Common myeloid progenitor, CD34-positive (primary cell): Measurements from ENCODE around the gene PAPOLB.

Experiments
- CTCF ChIA-PET: fragments of 350-600 bp; sonication (Branson Sonifier 250); formaldehyde crosslinking; loops from one replicate; lab custom pipeline; 2021; ENCODE audit warnings: antibody characterized with exemption; lab: Charles Lee
- POLR2A ChIA-PET: fragments of 350-600 bp; sonication (Branson Sonifier 250); formaldehyde crosslinking; loops from one replicate; lab custom pipeline; 2021; ENCODE audit warnings: antibody characterized with exemption; lab: Charles Lee
- DNase-seq, 3 donors: peaks; one replicate each; pipeline versions ENCODE4 v3.0.0 to v3.0.0-alpha.2; 2013
- H3K27ac ChIP-seq, 2 experiments: 1 replicate in 1 of 2; 2 replicates in 1 of 2; pipeline ENCODE4 v1.7.0; 2013; ENCODE audit warnings: inconsistent platforms in 2 of 2, low read length in 2 of 2, mild to moderate bottlenecking in 2 of 2, low read depth in 1 of 2, moderate library complexity in 1 of 2; ENCODE audit not compliant: severe bottlenecking in 2 of 2, insufficient read depth in 1 of 2, poor library complexity in 1 of 2
- H3K27me3 ChIP-seq, 5 experiments: replicated peaks in 2 of 5; 1 replicate in 3 of 5; 2 replicates in 2 of 5; pipeline versions ENCODE4 v1.6.1 to v1.7.0; 2013; ENCODE audit warnings: low read length in 4 of 5, mild to moderate bottlenecking in 2 of 5, moderate library complexity in 2 of 5, inconsistent platforms in 1 of 5; ENCODE audit not compliant: insufficient read depth in 5 of 5, control insufficient read depth in 4 of 5
- H3K36me3 ChIP-seq, 4 experiments: 1 replicate in 2 of 4; 2 replicates in 2 of 4; pipeline versions ENCODE4 v1.6.1 to v1.7.0; 2013; ENCODE audit warnings: low read length in 3 of 4, control low read depth in 1 of 4, mild to moderate bottlenecking in 1 of 4; ENCODE audit not compliant: control insufficient read depth in 4 of 4, insufficient read depth in 4 of 4
- H3K4me1 ChIP-seq, 4 experiments: 1 replicate in 3 of 4; 2 replicates in 1 of 4; pipeline versions ENCODE4 v1.6.1 to v1.7.1; 2013; ENCODE audit warnings: low read length in 3 of 4, mild to moderate bottlenecking in 3 of 4, control low read depth in 1 of 4, inconsistent platforms in 1 of 4, moderate library complexity in 1 of 4; ENCODE audit not compliant: control insufficient read depth in 4 of 4, insufficient read depth in 4 of 4; ENCODE audit errors: control extremely low read depth in 1 of 4
- H3K4me3 ChIP-seq, 7 experiments: 1 replicate in 4 of 7; 2 replicates in 3 of 7; pipeline versions ENCODE4 v1.5.1 to v1.7.0; 2013; ENCODE audit warnings: mild to moderate bottlenecking in 7 of 7, low read length in 6 of 7, moderate library complexity in 6 of 7, inconsistent platforms in 2 of 7, low read depth in 2 of 7, control low read depth in 1 of 7; ENCODE audit not compliant: insufficient read depth in 4 of 7, control insufficient read depth in 1 of 7; ENCODE audit errors: extremely low read depth in 1 of 7
- H3K9me3 ChIP-seq, 5 experiments: 1 replicate in 4 of 5; 2 replicates in 1 of 5; pipeline versions ENCODE4 v1.6.1 to v1.7.1; 2013; ENCODE audit warnings: low read length in 4 of 5, mild to moderate bottlenecking in 2 of 5, inconsistent platforms in 1 of 5, low read depth in 1 of 5, moderate library complexity in 1 of 5; ENCODE audit not compliant: control insufficient read depth in 4 of 5, insufficient read depth in 2 of 5; ENCODE audit errors: control extremely low read depth in 1 of 5
- WGBS: methylation state at CpG from one replicate; pipeline ENCODE4 v1.1.5; 2013; ENCODE audit not compliant: insufficient coverage; 5-methylcytosine and 5-hydroxymethylcytosine counted together

Gene PAPOLB

GRCh38 chr7:4822677-4823076 is 39.2 kb downstream of the PAPOLB start:
- no peak for DNase-seq
- no peaks in the 10 kb centered on the region for H3K36me3 ChIP-seq
- POLR2A ChIA-PET: no interaction called here
- 95% methylated on average over 6 of the region's 9 CpGs for WGBS
- CTCF ChIA-PET: interaction anchor here (0.8 to 2.1 kb wide), 7 partner anchors 8 to 264 kb away, joined by 3 to 11 read pairs (median 5); no protein-coding TSS in a partner anchor
- H3K4me1 ChIP-seq: peaks cover 0 to 10% (median 3%) of the 10 kb centered on the region in 4 experiments
- no peaks in the 10 kb centered on the region for H3K27me3 ChIP-seq
- no peaks in the 10 kb centered on the region for H3K9me3 ChIP-seq
- H3K27ac ChIP-seq: no peak overlapping the region
- no peak overlapping the region for H3K4me3 ChIP-seq

GRCh38 chr7:4820967-4821471 is 40.8 kb downstream of the PAPOLB start:
- 98% methylated on average over 20 of the region's 20 CpGs for WGBS
- no peak overlapping the region for H3K4me3 ChIP-seq
- no peaks in the 10 kb centered on the region for H3K9me3 ChIP-seq
- ChIA-PET POLR2A (no interaction called here), CTCF (no interaction called here)
- DNase-seq: no peak
- no peaks in the 10 kb centered on the region for H3K27me3 ChIP-seq
- peaks cover 0 to 10% (median 3%) of the 10 kb centered on the region in 4 experiments for H3K4me1 ChIP-seq
- H3K36me3 ChIP-seq: no peaks in the 10 kb centered on the region
- H3K27ac ChIP-seq: no peak overlapping the region

GRCh38 chr7:4820405-4820966 is 41.3 kb downstream of the PAPOLB start:
- H3K27ac ChIP-seq: no peak overlapping the region
- no peaks in the 10 kb centered on the region for H3K9me3 ChIP-seq
- WGBS: 93% methylated on average over 11 of the region's 19 CpGs
- no peaks in the 10 kb centered on the region for H3K36me3 ChIP-seq
- no peaks in the 10 kb centered on the region for H3K27me3 ChIP-seq
- H3K4me3 ChIP-seq: no peak overlapping the region
- ChIA-PET POLR2A (no interaction called here), CTCF (no interaction called here)
- peaks cover 0 to 10% (median 3%) of the 10 kb centered on the region in 4 experiments for H3K4me1 ChIP-seq
- DNase-seq: no peak

DNA sequence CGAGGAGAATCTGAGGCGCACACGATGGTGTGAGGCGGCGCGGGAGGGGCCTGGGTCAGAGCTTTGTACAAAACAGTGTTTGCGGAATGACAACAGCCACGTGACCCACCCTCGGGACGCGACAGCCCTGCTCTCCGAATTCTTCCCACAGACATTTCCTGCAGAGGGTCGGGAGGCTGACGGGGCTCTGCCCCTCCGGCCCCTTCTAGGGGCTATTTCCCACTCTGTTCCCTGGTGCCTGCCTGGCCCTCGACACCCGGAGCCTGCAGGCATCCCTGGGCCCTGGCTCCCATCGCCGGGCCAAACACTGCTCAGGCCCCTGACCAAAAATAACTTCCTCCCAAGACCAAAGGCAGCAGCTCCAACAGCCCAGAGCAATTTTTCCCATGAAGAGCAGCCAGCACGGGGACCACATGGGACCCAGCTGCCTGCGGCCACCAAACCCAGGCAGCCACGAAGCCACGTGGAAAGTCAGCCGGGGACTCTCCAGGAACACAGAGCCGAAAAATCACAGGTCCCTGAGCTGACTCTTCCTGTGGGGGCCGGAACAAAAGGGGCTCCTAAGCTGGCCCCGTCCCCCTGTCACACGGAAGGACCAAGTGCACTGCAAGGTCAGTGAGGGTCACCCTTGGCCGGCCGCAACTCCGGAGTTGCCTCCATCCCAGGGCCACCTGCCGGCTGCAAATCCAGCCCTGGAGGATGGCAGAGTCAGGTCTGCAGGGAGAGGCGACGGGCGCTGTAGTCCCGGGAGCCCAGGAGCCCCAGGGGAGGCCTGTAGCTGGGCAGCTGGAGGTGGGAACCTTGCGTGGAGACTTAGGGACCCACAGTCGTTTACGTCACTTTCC is 42.0 kb downstream of the PAPOLB start:
- H3K4me3 ChIP-seq: no peak overlapping the region
- no peaks in the 10 kb centered on the region for H3K27me3 ChIP-seq
- peaks cover 0 to 13% (median 5%) of the 10 kb centered on the region in 4 experiments for H3K4me1 ChIP-seq
- ChIA-PET CTCF (no interaction called here), POLR2A (no interaction called here)
- DNase-seq: no peak
- 80% methylated on average over 32 of the region's 39 CpGs for WGBS
- no peaks in the 10 kb centered on the region for H3K36me3 ChIP-seq
- H3K9me3 ChIP-seq: no peaks in the 10 kb centered on the region
- H3K27ac ChIP-seq: no peak overlapping the region

- Histone ChIP-seq H3K9me3 (no peaks in the 10 kb centered on the region), H3K27me3 (no peaks in the 10 kb centered on the region), H3K4me3 (no peak overlapping the region), H3K27ac (no peak overlapping the region), H3K36me3 (no peaks in the 10 kb centered on the region), H3K4me1 (peaks cover 0 to 23% (median 12%) of the 10 kb centered on the region in 4 experiments)
- no peak for DNase-seq
- POLR2A ChIA-PET: no interaction called here
- WGBS: 94% methylated on average over 29 of the region's 32 CpGs
- CTCF ChIA-PET: interaction anchor here (3.2 kb wide), 1 partner anchor 11 kb away, joined by 15 read pairs; no protein-coding TSS in a partner anchor
Measured at GRCh38 chr7:4818000-4818794, 43.6 kb downstream of the PAPOLB start.

DNA sequence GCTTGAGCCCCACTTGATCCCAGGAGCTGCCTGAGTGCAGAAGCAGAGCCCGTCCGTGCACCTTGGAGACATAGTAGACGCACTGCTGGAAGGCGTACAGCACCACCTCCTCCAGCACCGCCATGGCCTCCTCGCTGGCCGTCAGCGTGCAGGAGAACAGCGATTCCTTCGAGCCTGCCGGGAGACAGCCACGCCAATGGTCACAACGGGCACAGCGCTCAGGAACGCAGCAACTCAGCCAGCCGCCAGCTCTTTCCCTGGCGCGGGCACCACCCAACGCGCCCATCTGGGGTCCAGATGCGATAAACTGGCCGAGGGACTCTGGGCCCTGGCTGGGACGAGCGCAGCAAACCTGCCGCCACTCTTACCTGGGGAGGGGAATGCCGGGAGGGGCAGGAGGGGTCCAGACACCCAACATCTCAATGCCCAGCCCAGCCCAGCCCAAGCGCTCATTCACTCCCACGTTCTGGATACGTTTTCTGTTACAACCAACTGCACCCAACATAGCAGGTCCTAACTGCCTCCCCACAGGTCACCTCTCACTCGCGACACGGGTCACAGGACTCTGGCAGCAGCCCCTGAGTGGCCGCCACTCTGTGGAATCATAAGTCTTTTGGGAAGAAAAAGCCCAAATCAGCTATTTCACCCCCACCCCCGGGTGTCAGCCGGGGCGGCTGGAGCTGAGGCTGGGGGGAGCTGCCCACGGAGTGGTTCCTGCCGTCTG is 44.5 kb downstream of the PAPOLB start:
- POLR2A ChIA-PET: no interaction called here
- Histone ChIP-seq H3K9me3 (no peaks in the 10 kb centered on the region), H3K4me3 (no peak overlapping the region), H3K27me3 (no peaks in the 10 kb centered on the region), H3K36me3 (no peaks in the 10 kb centered on the region), H3K27ac (no peak overlapping the region), H3K4me1 (peaks cover 0 to 23% (median 12%) of the 10 kb centered on the region in 4 experiments)
- CTCF ChIA-PET: interaction anchor here (1.0 to 3.2 kb wide), 3 partner anchors 12 to 25 kb away, joined by 4 to 15 read pairs (median 5); no protein-coding TSS in a partner anchor
- DNase-seq: no peak
- 95% methylated on average over 27 of the region's 38 CpGs for WGBS
